Liver (tissue), 9 donors: ENCODE results near the gene INTS3. TPM values are rescaled to one million over a fixed set of nuclear protein-coding genes. Genes with fewer than 3 reads are reported as not detected.

ENCODE experiments used
- DNase-seq: peaks from one replicate; pipeline ENCODE4 v3.0.0-alpha.2; 2017; ENCODE audit warnings: low spot score
- H3K27ac ChIP-seq, 2 donors: one replicate each; pipeline ENCODE4 v1.7.0; 2013; ENCODE audit warnings: inconsistent platforms in 2 of 2, low read length in 2 of 2, control low read depth in 1 of 2, low read depth in 1 of 2, mild to moderate bottlenecking in 1 of 2
- H3K27me3 ChIP-seq, 4 donors: one replicate each; pipeline versions ENCODE4 v1.6.1 to v1.7.0; 2013; ENCODE audit warnings: low read length in 3 of 4, inconsistent platforms in 1 of 4, mild to moderate bottlenecking in 1 of 4, moderate library complexity in 1 of 4; ENCODE audit not compliant: control insufficient read depth in 4 of 4, insufficient read depth in 4 of 4
- H3K36me3 ChIP-seq, 4 donors: one replicate each; pipeline versions ENCODE4 v1.6.1 to v1.7.0; 2013; ENCODE audit warnings: low read length in 3 of 4, mild to moderate bottlenecking in 3 of 4, low read depth in 1 of 4, moderate library complexity in 1 of 4; ENCODE audit not compliant: control insufficient read depth in 4 of 4, insufficient read depth in 3 of 4
- H3K4me1 ChIP-seq, 4 donors: one replicate each; pipeline versions ENCODE4 v1.6.1 to v1.7.0; 2013; ENCODE audit warnings: low read length in 3 of 4, mild to moderate bottlenecking in 3 of 4, moderate library complexity in 1 of 4; ENCODE audit not compliant: control insufficient read depth in 4 of 4, insufficient read depth in 4 of 4
- H3K4me3 ChIP-seq, 3 donors: one replicate each; pipeline versions ENCODE4 v1.6.1 to v1.7.0; 2013; ENCODE audit warnings: low read length in 3 of 3, control low read depth in 1 of 3, low read depth in 1 of 3, mild to moderate bottlenecking in 1 of 3
- H3K9ac ChIP-seq, 2 donors: one replicate each; pipeline ENCODE4 v1.7.0; 2013; ENCODE audit warnings: low read length in 2 of 2, mild to moderate bottlenecking in 2 of 2, moderate library complexity in 2 of 2, control low read depth in 1 of 2, low read depth in 1 of 2
- H3K9me3 ChIP-seq, 4 donors: one replicate each; pipeline versions ENCODE4 v1.6.1 to v1.7.0; 2013; ENCODE audit warnings: low read length in 3 of 4; ENCODE audit not compliant: control insufficient read depth in 4 of 4
- ATF3 ChIP-seq: IDR thresholded peaks from 2 replicates; pipeline ENCODE4 v1.6.1; 2016; ENCODE audit warnings: antibody characterized with exemption
- EGR1 ChIP-seq, 2 donors: IDR thresholded peaks; 2 replicates each; pipeline ENCODE4 v1.6.1; 2016 to 2018; ENCODE audit warnings: antibody characterized with exemption in 2 of 2, low read depth in 2 of 2
- FOXA1 ChIP-seq: IDR thresholded peaks from 2 replicates; pipeline ENCODE4 v1.6.1; 2016; ENCODE audit warnings: antibody characterized with exemption
- FOXA2 ChIP-seq: IDR thresholded peaks from 2 replicates; pipeline ENCODE4 v1.6.1; 2016; ENCODE audit warnings: antibody characterized with exemption
- GABPA ChIP-seq, 2 donors: IDR thresholded peaks in 1 of 2; conservative IDR thresholded peaks in 1 of 2; 2 replicates each; pipeline ENCODE4 v1.6.1; 2016; ENCODE audit warnings: antibody characterized with exemption in 2 of 2, mild to moderate bottlenecking in 1 of 2, moderate library complexity in 1 of 2
- HNF4A ChIP-seq, 2 donors: conservative IDR thresholded peaks; 2 replicates each; pipeline ENCODE4 v1.6.1; 2016; ENCODE audit warnings: antibody characterized with exemption in 2 of 2, mild to moderate bottlenecking in 2 of 2
- HNF4G ChIP-seq: IDR thresholded peaks from 2 replicates; pipeline ENCODE4 v1.6.1; 2016; ENCODE audit warnings: antibody characterized with exemption
- JUND ChIP-seq, 2 donors: IDR thresholded peaks; 2 replicates each; pipeline ENCODE4 v1.6.1; 2016; ENCODE audit warnings: antibody characterized with exemption in 2 of 2
- NR2F2 ChIP-seq: IDR thresholded peaks from 2 replicates; pipeline ENCODE4 v1.6.1; 2016; ENCODE audit warnings: antibody characterized with exemption
- RAD21 ChIP-seq, 2 donors: IDR thresholded peaks; 2 replicates each; pipeline ENCODE4 v1.6.1; 2016; ENCODE audit warnings: antibody characterized with exemption in 2 of 2, mild to moderate bottlenecking in 2 of 2
- RXRA ChIP-seq, 2 donors: IDR thresholded peaks; 2 replicates each; pipeline ENCODE4 v1.6.1; 2017 to 2018; ENCODE audit warnings: antibody characterized with exemption in 2 of 2, mild to moderate bottlenecking in 1 of 2
- SP1 ChIP-seq: IDR thresholded peaks from 2 replicates; pipeline ENCODE4 v1.6.1; 2018; ENCODE audit warnings: antibody characterized with exemption, mild to moderate bottlenecking
- TAF1 ChIP-seq: conservative IDR thresholded peaks from 2 replicates; pipeline ENCODE4 v1.6.1; 2016; ENCODE audit warnings: antibody characterized with exemption, mild to moderate bottlenecking
- YY1 ChIP-seq: IDR thresholded peaks from 2 replicates; pipeline ENCODE4 v1.6.1; 2016; ENCODE audit warnings: antibody characterized with exemption, mild to moderate bottlenecking
- ZBTB33 ChIP-seq: IDR thresholded peaks from 2 replicates; pipeline ENCODE4 v1.6.1; 2016; ENCODE audit warnings: antibody characterized with exemption
- WGBS: extraction: QIAGEN DNeasy Blood & Tissue Kit; methylation state at CpG from one replicate; pipeline ENCODE4 v1.1.7; 2013; 5-methylcytosine and 5-hydroxymethylcytosine counted together
- polyA plus RNA-seq, 2 donors: library from polyadenylated mRNA; stranded (reverse) in 1 of 2; unstranded in 1 of 2; fragments of 200-250 nt in 1 of 2; fragments of >200 nt in 1 of 2; fragmentation: Nextera tagmentation in 1 of 2; extraction: Ambion mirVana in 1 of 2; gene quantifications; one replicate each; pipeline versions ENCODE4 v1.2.1 to v1.2.3, GENCODE V29; 2013 to 2015
- total RNA-seq, 2 donors: library from RNA; depleted of rRNA; stranded (reverse); fragments of >200 nt; gene quantifications; one replicate each; pipeline ENCODE4 v1.2.3, GENCODE V29; 2014
- TF ChIP-seq, protein P1 (sequence below): IDR thresholded peaks from 2 replicates; pipeline ENCODE4 v1.6.1; 2016; ENCODE audit warnings: antibody characterized with exemption
- TF ChIP-seq, protein P2 (sequence below): IDR thresholded peaks from 2 replicates; pipeline ENCODE4 v1.6.1; 2016; ENCODE audit warnings: antibody characterized with exemption, mild to moderate bottlenecking
- TF ChIP-seq, protein P3 (sequence below): fragments of 150-350 bp; IDR thresholded peaks from 2 replicates; pipeline ENCODE4 v1.5.1; 2017; ENCODE audit warnings: improper control_type of control experiment, low read depth, low read length; ENCODE audit not compliant: missing input control
- donor health status: healthy.
- donor health status: healthy.
- donor health status: healthy.
- donor health status: healthy.
- donor health status: healthy.

INTS3 gene
- total and polyA plus RNA-seq, 4 donors = 9.0 to 26.0 (median 15.2) TPM

GRCh38 chr1:153688736-153689328 is 39.0 kb upstream of the INTS3 start:
- Histone ChIP-seq H3K9ac (no peak overlapping the region), H3K9me3 (no peaks in the 10 kb centered on the region), H3K4me1 (no peaks in the 10 kb centered on the region), H3K4me3 (no peak overlapping the region), H3K27me3 (no peaks in the 10 kb centered on the region), H3K36me3 (no peaks in the 10 kb centered on the region), H3K27ac (no peak overlapping the region)
- 93% methylated on average over 18 of the region's 18 CpGs for WGBS
- TF ChIP-seq HNF4A (conservative IDR thresholded peaks at IDR 0.05) (no peak), YY1 (no peak), TAF1 (no peak), EGR1 (IDR thresholded peaks at IDR 0.05; ENCODE audit: low read depth in 2 of 2) (no peak), RXRA (IDR thresholded peaks at IDR 0.05) (no peak), FOXA2 (no peak), RAD21 (IDR thresholded peaks at IDR 0.05) (no peak), JUND (IDR thresholded peaks at IDR 0.05) (no peak), SP1 (no peak), NR2F2 (no peak), GABPA (IDR thresholded peaks at IDR 0.05 in 1 of 2, conservative IDR thresholded peaks at IDR 0.05 in 1 of 2) (no peak), FOXA1 (no peak), ZBTB33 (no peak), ATF3 (no peak), HNF4G (no peak)
- TF ChIP-seq, protein P1, sequence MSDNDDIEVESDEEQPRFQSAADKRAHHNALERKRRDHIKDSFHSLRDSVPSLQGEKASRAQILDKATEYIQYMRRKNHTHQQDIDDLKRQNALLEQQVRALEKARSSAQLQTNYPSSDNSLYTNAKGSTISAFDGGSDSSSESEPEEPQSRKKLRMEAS = no peak
- TF ChIP-seq, protein P2, sequence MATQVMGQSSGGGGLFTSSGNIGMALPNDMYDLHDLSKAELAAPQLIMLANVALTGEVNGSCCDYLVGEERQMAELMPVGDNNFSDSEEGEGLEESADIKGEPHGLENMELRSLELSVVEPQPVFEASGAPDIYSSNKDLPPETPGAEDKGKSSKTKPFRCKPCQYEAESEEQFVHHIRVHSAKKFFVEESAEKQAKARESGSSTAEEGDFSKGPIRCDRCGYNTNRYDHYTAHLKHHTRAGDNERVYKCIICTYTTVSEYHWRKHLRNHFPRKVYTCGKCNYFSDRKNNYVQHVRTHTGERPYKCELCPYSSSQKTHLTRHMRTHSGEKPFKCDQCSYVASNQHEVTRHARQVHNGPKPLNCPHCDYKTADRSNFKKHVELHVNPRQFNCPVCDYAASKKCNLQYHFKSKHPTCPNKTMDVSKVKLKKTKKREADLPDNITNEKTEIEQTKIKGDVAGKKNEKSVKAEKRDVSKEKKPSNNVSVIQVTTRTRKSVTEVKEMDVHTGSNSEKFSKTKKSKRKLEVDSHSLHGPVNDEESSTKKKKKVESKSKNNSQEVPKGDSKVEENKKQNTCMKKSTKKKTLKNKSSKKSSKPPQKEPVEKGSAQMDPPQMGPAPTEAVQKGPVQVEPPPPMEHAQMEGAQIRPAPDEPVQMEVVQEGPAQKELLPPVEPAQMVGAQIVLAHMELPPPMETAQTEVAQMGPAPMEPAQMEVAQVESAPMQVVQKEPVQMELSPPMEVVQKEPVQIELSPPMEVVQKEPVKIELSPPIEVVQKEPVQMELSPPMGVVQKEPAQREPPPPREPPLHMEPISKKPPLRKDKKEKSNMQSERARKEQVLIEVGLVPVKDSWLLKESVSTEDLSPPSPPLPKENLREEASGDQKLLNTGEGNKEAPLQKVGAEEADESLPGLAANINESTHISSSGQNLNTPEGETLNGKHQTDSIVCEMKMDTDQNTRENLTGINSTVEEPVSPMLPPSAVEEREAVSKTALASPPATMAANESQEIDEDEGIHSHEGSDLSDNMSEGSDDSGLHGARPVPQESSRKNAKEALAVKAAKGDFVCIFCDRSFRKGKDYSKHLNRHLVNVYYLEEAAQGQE = no peak
- TF ChIP-seq, protein P3, sequence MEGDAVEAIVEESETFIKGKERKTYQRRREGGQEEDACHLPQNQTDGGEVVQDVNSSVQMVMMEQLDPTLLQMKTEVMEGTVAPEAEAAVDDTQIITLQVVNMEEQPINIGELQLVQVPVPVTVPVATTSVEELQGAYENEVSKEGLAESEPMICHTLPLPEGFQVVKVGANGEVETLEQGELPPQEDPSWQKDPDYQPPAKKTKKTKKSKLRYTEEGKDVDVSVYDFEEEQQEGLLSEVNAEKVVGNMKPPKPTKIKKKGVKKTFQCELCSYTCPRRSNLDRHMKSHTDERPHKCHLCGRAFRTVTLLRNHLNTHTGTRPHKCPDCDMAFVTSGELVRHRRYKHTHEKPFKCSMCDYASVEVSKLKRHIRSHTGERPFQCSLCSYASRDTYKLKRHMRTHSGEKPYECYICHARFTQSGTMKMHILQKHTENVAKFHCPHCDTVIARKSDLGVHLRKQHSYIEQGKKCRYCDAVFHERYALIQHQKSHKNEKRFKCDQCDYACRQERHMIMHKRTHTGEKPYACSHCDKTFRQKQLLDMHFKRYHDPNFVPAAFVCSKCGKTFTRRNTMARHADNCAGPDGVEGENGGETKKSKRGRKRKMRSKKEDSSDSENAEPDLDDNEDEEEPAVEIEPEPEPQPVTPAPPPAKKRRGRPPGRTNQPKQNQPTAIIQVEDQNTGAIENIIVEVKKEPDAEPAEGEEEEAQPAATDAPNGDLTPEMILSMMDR = no peak
- DNase-seq = no peak
